Stimulated activated CD8-positive, alpha-beta memory T cell treated with anti-CD3 and anti-CD28 coated beads, Interleukin-4, amount 100 ng/mL, for 24 hours (primary cell): ENCODE results near the gene CSRNP3.

ENCODE experiments used
- DNase-seq: peaks from one replicate; pipeline ENCODE4 v3.0.0-alpha.2; 2020; ENCODE audit warnings: low read depth

Gene CSRNP3

GRCh38 chr2:165687426-165688002, 218.0 kb downstream of the CSRNP3 start:
- no peak for DNase-seq

- no peak for DNase-seq
Measured at GRCh38 chr2:165691615-165692014, 222.1 kb downstream of the CSRNP3 start.

- no peak for DNase-seq
Measured at GRCh38 chr2:165692906-165693305, 223.4 kb downstream of the CSRNP3 start.

- DNase-seq: no peak
Measured at GRCh38 chr2:165693838-165694237, 224.3 kb downstream of the CSRNP3 start.

- no peak for DNase-seq
Measured at GRCh38 chr2:165697748-165698443, 228.4 kb downstream of the CSRNP3 start.

GRCh38 chr2:165698444-165698884, 229.0 kb downstream of the CSRNP3 start:
- DNase-seq: no peak

- no peak for DNase-seq
Measured at GRCh38 chr2:165699946-165700345, 230.4 kb downstream of the CSRNP3 start.

GRCh38 chr2:165700531-165700930, 231.0 kb downstream of the CSRNP3 start:
- no peak for DNase-seq

- DNase-seq: no peak
Measured at GRCh38 chr2:165701147-165701546, 231.6 kb downstream of the CSRNP3 start.

- no peak for DNase-seq
Measured at GRCh38 chr2:165706960-165707487, 237.5 kb downstream of the CSRNP3 start.

GRCh38 chr2:165716091-165716490, 246.6 kb downstream of the CSRNP3 start:
- no peak for DNase-seq

- DNase-seq: no peak
Measured at GRCh38 chr2:165718610-165719210, 249.2 kb downstream of the CSRNP3 start.

GRCh38 chr2:165720511-165720910, 251.0 kb downstream of the CSRNP3 start:
- DNase-seq: no peak

GRCh38 chr2:165725421-165725820, 255.9 kb downstream of the CSRNP3 start:
- DNase-seq: no peak
